ENCODE data around the gene SYT9. TPM values are rescaled to one million over a fixed set of nuclear protein-coding genes. Genes with fewer than 3 reads are reported as not detected.

Gene SYT9
- total and polyA plus RNA-seq, 2 of the 8 experiments (the other 6 are each of a cell fraction or from before 2014, with no cell fraction given) = 1.5 to 2.9 TPM

DNA sequence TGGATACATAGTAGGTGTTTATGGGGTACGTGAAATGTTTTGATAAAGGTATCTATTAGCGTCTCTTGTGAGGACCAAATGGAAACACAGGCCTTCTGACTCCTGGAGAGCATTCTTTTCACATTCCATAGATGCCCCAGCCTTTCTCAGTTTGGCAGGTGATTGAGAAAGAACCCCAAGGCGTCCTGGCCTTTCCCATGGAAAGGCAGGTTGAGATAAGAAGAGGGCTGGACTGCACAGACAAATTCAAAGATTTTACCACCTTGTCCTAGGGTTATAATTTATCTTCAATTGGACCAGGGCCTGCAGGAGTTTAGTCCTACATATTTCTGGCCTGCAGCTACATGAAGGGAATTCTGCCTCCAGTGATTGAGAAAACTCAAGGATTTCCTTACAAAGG is 232.9 kb downstream of the SYT9 start:
- H4K5ac ChIP-seq (ENCODE audit: insufficient read length, low read depth, low read length) = no peak overlapping the region
- no peak overlapping the region for H3K14ac ChIP-seq (ENCODE audit: insufficient read length)
- H3K79me2 ChIP-seq (ENCODE audit: control insufficient read depth in 1 of 2, insufficient read depth in 2 of 2, low read length in 2 of 2) = no peaks in the 10 kb centered on the region
- H3K4me1 ChIP-seq (replicated peaks in 1 of 4; ENCODE audit: control insufficient read depth in 3 of 4, insufficient read depth in 4 of 4, low read length in 3 of 4) = peaks cover 0 to 3% (median 1%) of the 10 kb centered on the region in 4 experiments; a peak in 2 of 7 replicates
- H4K8ac ChIP-seq (ENCODE audit: extremely low read depth, insufficient read depth, low read length) = no peak overlapping the region
- H2BK15ac ChIP-seq (ENCODE audit: low read length) = no peak overlapping the region
- DNase-seq (ENCODE audit: low read depth in 1 of 2, low spot score in 2 of 2) (no peak), FAIRE-seq (peak; percentile 28)
- CTCF ChIA-PET (ENCODE audit: partially characterized antibody) = interaction anchor here (1.2 to 2.1 kb wide), 5 partner anchors 9 to 87 kb away, joined by 3 to 9 read pairs (median 3); no protein-coding TSS in a partner anchor
- no peak overlapping the region for H2AK5ac ChIP-seq (ENCODE audit: low read depth, low read length)
- H2AFZ ChIP-seq (ENCODE audit: low read length) = no peak overlapping the region; the same call in 1 of the 2 replicates
- peak overlapping the region; percentile 44; the same call in 1 of the 2 replicates for H2BK12ac ChIP-seq (ENCODE audit: low read depth, low read length)
- H4K20me1 ChIP-seq (replicated peaks in 1 of 2; ENCODE audit: control insufficient read depth in 1 of 2, insufficient read depth in 2 of 2, low read length in 2 of 2) = no peaks in the 10 kb centered on the region
- TF ChIP-seq CEBPB (IDR thresholded peaks at IDR 0.05; ENCODE audit: low read depth, low read length) (peak; percentile 44; the same call in 1 of the 2 replicates), TEAD4 (IDR thresholded peaks at IDR 0.05; ENCODE audit: low read depth, low read length) (peak; percentile 59; the same call in 1 of the 2 replicates), EGR1 (IDR thresholded peaks at IDR 0.05; ENCODE audit: borderline replicate concordance, low read depth, low read length) (no peak)
- H3K27me3 ChIP-seq (replicated peaks in 1 of 4; ENCODE audit: control insufficient read depth in 3 of 4, extremely low read depth in 1 of 4, insufficient read depth in 3 of 4, low read length in 3 of 4) = no peaks in the 10 kb centered on the region
- no peak overlapping the region for H2BK5ac ChIP-seq (ENCODE audit: low read depth, low read length)
- H3K9me3 ChIP-seq (ENCODE audit: insufficient read depth in 2 of 2, low read depth in 1 of 2, low read length in 1 of 2) = no peaks in the 10 kb centered on the region
- no peaks in the 10 kb centered on the region for H3K36me3 ChIP-seq (ENCODE audit: control insufficient read depth in 2 of 4, insufficient read depth in 4 of 4, low read length in 3 of 4)
- no peak overlapping the region for H4K91ac ChIP-seq (replicated peaks; ENCODE audit: insufficient read length, low read length)
- no peak overlapping the region for H3K9ac ChIP-seq (replicated peaks in 1 of 4; ENCODE audit: extremely low read depth in 1 of 4, low read depth in 3 of 4, low read length in 3 of 4)
- no peak overlapping the region for H2BK120ac ChIP-seq (replicated peaks; ENCODE audit: low read depth, low read length)
- 64% methylated on average over 3 of the region's 3 CpGs; no CpG with 5 or more reads in 1 of the 2 experiments for WGBS, 2 experiments (ENCODE audit: extremely low coverage in 1 of 2, insufficient coverage in 1 of 2, insufficient read length in 1 of 2, insufficient replicate concordance in 2 of 2, low coverage in 1 of 2, low lambda C conversion rate in 2 of 2, missing lambda C conversion rate in 1 of 2)
- no peak overlapping the region for H2BK20ac ChIP-seq (ENCODE audit: low read length)
- H3K4me3 ChIP-seq (ENCODE audit: extremely low read depth in 1 of 4, insufficient read depth in 2 of 4, low read depth in 3 of 4, low read length in 4 of 4) = no peak overlapping the region
- no peak overlapping the region for H3K4ac ChIP-seq (replicated peaks; ENCODE audit: insufficient read length, low read depth, low read length)
- no peak overlapping the region for H3K23ac ChIP-seq (ENCODE audit: insufficient read length)
- no peaks in the 10 kb centered on the region for H3K23me2 ChIP-seq (ENCODE audit: low read depth, low read length)
- no peak overlapping the region for H3K27ac ChIP-seq (ENCODE audit: low read depth, low read length)
- no peak overlapping the region for H3K4me2 ChIP-seq (ENCODE audit: insufficient read depth in 1 of 2, low read depth in 2 of 2, low read length in 2 of 2)
- no peak overlapping the region for H3K18ac ChIP-seq (ENCODE audit: extremely low read depth, low read length)
- H3K79me1 ChIP-seq (ENCODE audit: low read depth, low read length) = no peaks in the 10 kb centered on the region
- H3K56ac ChIP-seq (replicated peaks; ENCODE audit: insufficient read length, low read depth, low read length) = no peak overlapping the region
- POLR2A ChIA-PET (ENCODE audit: partially characterized antibody) = interaction anchor here (0.9 kb wide), 2 partner anchors 10 to 11 kb away, joined by 3 read pairs; no protein-coding TSS in a partner anchor

Measured in H1 (cell line).